HG03575 (cell line): ENCODE measurements around the gene GRIA1.
"Not testable (repeated sequence)": the region's sequence is repeated elsewhere in the genome, so short reads cannot be mapped to it uniquely, and the experiment has no call there.

ENCODE experiments used
- ATAC-seq: cut with Tn5 transposase; IDR thresholded peaks from one replicate; pipeline ENCODE4 v1.9.1; 2021; ENCODE audit not compliant: unreplicated experiment, insufficient number of reproducible peaks, low FRiP score; ENCODE audit errors: extremely low read depth

Gene GRIA1

GRCh38 chr5:153849303-153850113 is 359.0 kb downstream of the GRIA1 start:
- not testable (repeated sequence) for ATAC-seq

- no peak for ATAC-seq
Measured at GRCh38 chr5:153860195-153860886, 369.9 kb downstream of the GRIA1 start.

GRCh38 chr5:153862906-153863305 is 372.4 kb downstream of the GRIA1 start:
- ATAC-seq: not testable (repeated sequence)
